ENCODE measurements around the gene LRRC47. TPM values are rescaled to one million over a fixed set of nuclear protein-coding genes. Genes with fewer than 3 reads are reported as not detected.

Gene LRRC47
- polyA plus RNA-seq, 1 donor from 2014 or later = 59.2 TPM

DNA sequence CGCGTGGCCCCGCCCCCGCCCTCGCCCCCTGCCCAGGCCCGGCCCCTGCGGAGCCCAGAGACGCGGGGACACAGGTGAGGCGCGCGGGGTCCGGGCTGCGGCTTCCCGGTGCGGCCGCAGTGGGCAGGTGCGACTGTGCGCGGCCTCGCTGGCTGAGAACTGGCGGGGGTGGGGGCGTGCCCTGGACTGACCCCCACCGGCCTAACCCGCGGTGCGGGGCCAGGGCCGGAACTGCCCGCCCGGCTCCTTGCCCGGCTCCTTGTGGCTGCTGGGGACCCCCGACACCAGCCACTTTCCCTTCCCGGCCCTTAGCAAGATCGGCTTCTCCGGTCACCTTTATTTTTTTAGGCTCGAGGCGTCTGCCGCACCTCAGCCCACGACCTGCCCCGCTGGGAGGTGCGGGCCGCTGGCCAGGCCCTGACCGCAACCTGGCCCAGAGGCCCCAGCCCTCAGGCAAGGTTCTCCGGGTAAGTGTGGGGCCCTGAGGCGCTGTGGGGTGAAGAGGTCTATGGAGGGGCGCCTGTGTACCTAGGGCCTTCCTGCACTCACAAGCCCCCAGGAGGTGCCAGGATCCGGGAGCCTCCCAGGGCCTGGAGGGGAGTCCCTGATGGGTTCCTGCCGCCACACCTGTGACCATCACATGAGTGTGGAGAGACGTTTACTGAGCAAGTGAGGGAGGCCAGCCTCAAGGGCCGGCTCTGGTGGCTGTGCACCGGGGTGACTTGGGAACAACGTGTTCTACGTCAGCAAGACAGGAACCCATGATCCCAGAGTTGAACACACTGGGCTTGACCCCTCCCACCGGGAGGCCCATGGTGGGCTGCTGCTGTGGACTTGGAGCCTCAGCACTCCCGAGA, 23.4 kb downstream of the LRRC47 start, which contains the start of gene SMIM1:
TSS of gene SMIM1 (plus strand) at position 35 of the 857 bp plus-strand sequence. CDS start 2,625 bp downstream, outside the sequence.
- TF ChIP-seq POLR2AphosphoS5 (IDR thresholded peaks at IDR 0.05) (no peak), EP300 (conservative IDR thresholded peaks at IDR 0.05; ENCODE audit: poor library complexity, severe bottlenecking) (no peak), CTCF (IDR thresholded peaks at IDR 0.05; ENCODE audit: poor library complexity, severe bottlenecking) (no peak), RAD21 (conservative IDR thresholded peaks at IDR 0.05) (no peak), MXI1 (conservative IDR thresholded peaks at IDR 0.05; ENCODE audit: poor library complexity, severe bottlenecking) (no peak), EZH2 (IDR thresholded peaks at IDR 0.05; ENCODE audit: borderline replicate concordance, insufficient read depth, low read length, poor library complexity, severe bottlenecking) (no peak)
- Histone ChIP-seq H2AFZ (ENCODE audit: low read depth, low read length) (no peak within 1 kb of the TSS), H3K27ac (ENCODE audit: low read length) (no peak within 1 kb of the TSS), H4K20me1 (ENCODE audit: insufficient read depth) (no peaks in the 10 kb centered on the region), H3K79me2 (replicated peaks; ENCODE audit: insufficient read depth, low read length) (no peaks in the 10 kb centered on the region), H3K4me3 (ENCODE audit: low read length) (peak within 1 kb of the TSS; percentile 55), H3K27me3 (ENCODE audit: insufficient read depth, low read depth, low read length) (peaks cover 4% of the 10 kb centered on the region), H3K36me3 (ENCODE audit: insufficient read depth, low read length) (no peaks in the 10 kb centered on the region), H3K9me3 (ENCODE audit: low read length) (no peaks in the 10 kb centered on the region), H3K4me2 (ENCODE audit: low read length) (no peak within 1 kb of the TSS), H3K9me2 (ENCODE audit: insufficient read depth, low read length) (no peaks in the 10 kb centered on the region), H3K9ac (ENCODE audit: low read length) (no peak within 1 kb of the TSS), H3F3A (ENCODE audit: insufficient read depth, low read length, poor library complexity, severe bottlenecking) (no peaks in the 10 kb centered on the region)

DNA sequence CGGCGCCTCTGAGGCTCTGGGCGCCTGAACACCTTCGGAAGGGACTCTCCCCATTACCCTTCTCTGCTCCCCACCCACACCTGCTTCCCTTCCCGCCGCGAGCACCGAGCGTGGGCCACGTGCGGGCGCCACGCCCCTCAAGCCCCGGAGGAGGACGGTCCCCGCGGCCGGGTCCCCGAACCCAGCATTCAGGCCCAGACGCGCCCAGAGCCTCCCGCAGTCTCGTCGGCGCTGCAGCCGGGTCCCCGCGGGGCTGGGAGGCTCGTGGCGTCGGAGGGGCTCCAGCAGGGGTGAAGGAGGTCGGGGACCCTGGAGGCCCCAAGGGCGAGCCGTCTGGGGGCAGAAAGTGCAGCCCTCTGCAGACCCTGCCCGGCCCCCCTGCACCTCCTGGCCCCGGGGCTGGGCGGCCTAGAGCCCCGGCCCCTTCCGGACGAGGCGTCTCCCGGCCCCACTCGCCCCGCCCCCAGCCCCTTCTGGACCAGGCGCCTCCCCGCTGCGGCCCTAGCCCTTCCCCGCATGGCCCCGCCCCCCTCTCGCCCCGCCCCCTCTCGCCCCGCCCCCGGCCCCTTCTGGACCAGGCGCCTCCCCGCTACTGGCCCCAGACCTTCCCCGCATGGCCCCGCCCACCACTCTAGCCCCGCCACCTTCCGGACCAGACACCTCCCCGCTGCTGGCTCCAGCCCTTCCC, 24.1 kb downstream of the LRRC47 start:
- Histone ChIP-seq H3K36me3 (ENCODE audit: insufficient read depth, low read length) (no peaks in the 10 kb centered on the region), H3K9me2 (ENCODE audit: insufficient read depth, low read length) (no peaks in the 10 kb centered on the region), H3K4me3 (ENCODE audit: low read length) (peak overlapping the region; percentile 55), H3K27me3 (ENCODE audit: insufficient read depth, low read depth, low read length) (peaks cover 4% of the 10 kb centered on the region), H3K79me2 (replicated peaks; ENCODE audit: insufficient read depth, low read length) (no peaks in the 10 kb centered on the region), H3K4me2 (ENCODE audit: low read length) (no peak overlapping the region), H4K20me1 (ENCODE audit: insufficient read depth) (no peaks in the 10 kb centered on the region), H3K9ac (ENCODE audit: low read length) (no peak overlapping the region), H3F3A (ENCODE audit: insufficient read depth, low read length, poor library complexity, severe bottlenecking) (no peaks in the 10 kb centered on the region), H2AFZ (ENCODE audit: low read depth, low read length) (no peak overlapping the region), H3K9me3 (ENCODE audit: low read length) (no peaks in the 10 kb centered on the region), H3K27ac (ENCODE audit: low read length) (no peak overlapping the region)
- TF ChIP-seq MXI1 (conservative IDR thresholded peaks at IDR 0.05; ENCODE audit: poor library complexity, severe bottlenecking) (no peak), TAF1 (IDR thresholded peaks at IDR 0.05; ENCODE audit: low read depth) (no peak), REST (IDR thresholded peaks at IDR 0.05; ENCODE audit: borderline replicate concordance) (no peak), EZH2 (IDR thresholded peaks at IDR 0.05; ENCODE audit: borderline replicate concordance, insufficient read depth, low read length, poor library complexity, severe bottlenecking) (no peak), SMC3 (conservative IDR thresholded peaks at IDR 0.05; ENCODE audit: poor library complexity) (no peak)

All from neural cell (in vitro differentiated cells).